HEK293T (cell line): ENCODE measurements around the gene LRMDA.

ENCODE experiments used
- CTCF ChIA-PET: fragments of 350-600 bp; formaldehyde crosslinking; extraction: SDS; loops from one replicate; lab custom pipeline; 2021; ENCODE audit warnings: antibody characterized with exemption, inconsistent platforms; lab: Yijun Ruan, JAX
- POLR2A ChIA-PET: fragments of 350-600 bp; formaldehyde crosslinking; extraction: SDS; loops from one replicate; lab custom pipeline; 2020; ENCODE audit warnings: antibody characterized with exemption, inconsistent platforms; lab: Yijun Ruan, JAX
- DNase-seq: peaks from one replicate; pipeline ENCODE4 v3.0.0; 2012; ENCODE audit warnings: mixed read lengths; ENCODE audit errors: extremely low spot score
- ARNT ChIP-seq: fragments of 450-650 bp; IDR thresholded peaks from 2 replicates; pipeline ENCODE4 v1.6.1; 2017; ENCODE audit warnings: mild to moderate bottlenecking
- BHLHE40 ChIP-seq: fragments of 450-650 bp; IDR thresholded peaks from 2 replicates; pipeline ENCODE4 v1.6.1; 2016; ENCODE audit warnings: mild to moderate bottlenecking, moderate library complexity, borderline replicate concordance
- CTBP1 ChIP-seq: fragments of 450-650 bp; IDR thresholded peaks from 2 replicates; pipeline ENCODE4 v1.6.1; 2016; ENCODE audit warnings: borderline replicate concordance
- ELF4 ChIP-seq: fragments of 450-650 bp; IDR thresholded peaks from 2 replicates; pipeline ENCODE4 v1.6.1; 2017; ENCODE audit warnings: antibody characterized with exemption
- FOXA1 ChIP-seq: fragments of 450-650 bp; IDR thresholded peaks from 2 replicates; pipeline ENCODE4 v1.6.1; 2016; ENCODE audit warnings: mild to moderate bottlenecking
- FOXK2 ChIP-seq: fragments of 450-650 bp; IDR thresholded peaks from 2 replicates; pipeline ENCODE4 v1.6.1; 2016; ENCODE audit warnings: mild to moderate bottlenecking
- FOXM1 ChIP-seq: fragments of 450-650 bp; IDR thresholded peaks from 2 replicates; pipeline ENCODE4 v1.6.1; 2017; ENCODE audit warnings: mild to moderate bottlenecking, borderline replicate concordance
- HDGF ChIP-seq: fragments of 450-650 bp; IDR thresholded peaks from 2 replicates; pipeline ENCODE4 v1.6.1; 2017; ENCODE audit warnings: antibody characterized with exemption, borderline replicate concordance
- L3MBTL2 ChIP-seq: fragments of 450-650 bp; conservative IDR thresholded peaks from 2 replicates; pipeline ENCODE4 v1.6.1; 2016; ENCODE audit warnings: mild to moderate bottlenecking
- LEF1 ChIP-seq: fragments of 450-650 bp; IDR thresholded peaks from 2 replicates; pipeline ENCODE4 v1.6.1; 2017; ENCODE audit warnings: mild to moderate bottlenecking, borderline replicate concordance
- NFRKB ChIP-seq: fragments of 450-650 bp; IDR thresholded peaks from 2 replicates; pipeline ENCODE4 v1.6.1; 2016; ENCODE audit warnings: mild to moderate bottlenecking, moderate library complexity
- PKNOX1 ChIP-seq: fragments of 450-650 bp; IDR thresholded peaks from 2 replicates; pipeline ENCODE4 v1.6.1; 2016
- SP1 ChIP-seq: fragments of 450-650 bp; IDR thresholded peaks from 2 replicates; pipeline ENCODE4 v1.6.1; 2017
- SUZ12 ChIP-seq: fragments of 450-650 bp; IDR thresholded peaks from 2 replicates; pipeline ENCODE4 v1.6.1; 2016; ENCODE audit warnings: mild to moderate bottlenecking
- TARDBP ChIP-seq: fragments of 450-650 bp; IDR thresholded peaks from 2 replicates; pipeline ENCODE4 v1.6.1; 2016
- ZNF384 ChIP-seq: fragments of 450-650 bp; IDR thresholded peaks from 2 replicates; pipeline ENCODE4 v1.6.1; 2016

The LRMDA gene

GRCh38 chr10:75736151-75736640 is 304.8 kb downstream of the LRMDA start:
- no peak for TF ChIP-seq CTBP1
- no peak for TF ChIP-seq FOXM1
- no peak for TF ChIP-seq TARDBP
- TF ChIP-seq ARNT = no peak
- TF ChIP-seq HDGF = no peak
- TF ChIP-seq ZNF384 = no peak
- ChIA-PET POLR2A (no interaction called here), CTCF (no interaction called here)

GRCh38 chr10:75736889-75737579 is 305.6 kb downstream of the LRMDA start:
- no peak for DNase-seq
- no peak for TF ChIP-seq SP1
- no peak for TF ChIP-seq ARNT
- TF ChIP-seq LEF1 = no peak
- no peak for TF ChIP-seq FOXM1
- no peak for TF ChIP-seq L3MBTL2
- no peak for TF ChIP-seq CTBP1
- no peak for TF ChIP-seq ZNF384
- no peak for TF ChIP-seq ELF4
- no peak for TF ChIP-seq SUZ12
- CTCF ChIA-PET = no interaction called here
- POLR2A ChIA-PET = no interaction called here

More at GRCh38 chr10:75736151-75736640, 304.8 kb downstream of the LRMDA start:
- DNase-seq = no peak

- ChIA-PET POLR2A (no interaction called here), CTCF (no interaction called here)
- TF ChIP-seq SP1 (no peak), FOXK2 (no peak), TARDBP (no peak), ELF4 (no peak), FOXM1 (no peak), ARNT (no peak), HDGF (no peak), BHLHE40 (no peak), CTBP1 (no peak), NFRKB (no peak), FOXA1 (no peak), ZNF384 (no peak), L3MBTL2 (no peak), LEF1 (no peak), SUZ12 (no peak), PKNOX1 (no peak)
- DNase-seq = no peak
Measured at GRCh38 chr10:75737580-75737949, 306.1 kb downstream of the LRMDA start.

GRCh38 chr10:75738924-75739323 is 307.5 kb downstream of the LRMDA start:
- POLR2A ChIA-PET = no interaction called here
- TF ChIP-seq SUZ12 (no peak), FOXA1 (no peak), ZNF384 (no peak), BHLHE40 (no peak)
- DNase-seq = no peak
- CTCF ChIA-PET = no interaction called here

GRCh38 chr10:75739414-75740143 is 308.2 kb downstream of the LRMDA start:
- TF ChIP-seq CTBP1 = no peak
- no peak for TF ChIP-seq HDGF
- peak; percentile 63 for TF ChIP-seq PKNOX1
- TF ChIP-seq FOXM1 = no peak
- TF ChIP-seq ARNT = no peak
- no peak for DNase-seq
- ChIA-PET POLR2A (no interaction called here), CTCF (no interaction called here)

GRCh38 chr10:75740541-75740940 is 309.1 kb downstream of the LRMDA start:
- CTCF ChIA-PET = no interaction called here
- TF ChIP-seq FOXK2 (no peak), CTBP1 (no peak)
- no peak for DNase-seq
- POLR2A ChIA-PET = no interaction called here

GRCh38 chr10:75742355-75742754 is 310.9 kb downstream of the LRMDA start:
- ChIA-PET POLR2A (no interaction called here), CTCF (no interaction called here)
- DNase-seq = no peak
- TF ChIP-seq ZNF384 (no peak), FOXM1 (no peak), TARDBP (no peak), NFRKB (no peak), SUZ12 (no peak), HDGF (no peak), LEF1 (no peak), FOXK2 (no peak), PKNOX1 (no peak), ARNT (no peak)
